ENCODE results near the gene TBCD. TPM values are rescaled to one million over a fixed set of nuclear protein-coding genes. Genes with fewer than 3 reads are reported as not detected.

The TBCD gene
- total RNA-seq, 1 experiment from 2014 or later = 129 TPM

DNA sequence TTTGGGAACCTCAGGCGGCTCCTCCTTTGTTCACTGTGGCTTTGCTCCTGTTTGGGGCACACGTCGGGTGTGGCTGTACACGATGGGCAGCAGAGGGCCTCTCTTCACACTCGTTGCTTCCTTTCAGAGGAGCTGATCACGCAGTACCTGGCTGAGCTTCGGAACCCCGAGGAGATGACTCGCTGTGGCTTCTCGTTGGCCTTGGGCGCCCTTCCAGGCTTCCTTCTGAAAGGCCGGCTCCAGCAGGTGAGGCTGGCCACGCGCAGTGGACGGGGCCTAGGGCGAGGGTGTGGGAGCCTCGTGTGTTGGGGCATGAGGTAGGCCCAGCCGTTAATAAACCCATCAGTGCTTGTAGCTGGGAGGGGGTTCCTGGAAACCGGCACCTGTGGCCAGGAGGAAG lies 172.9 kb downstream of the TBCD start:
- Histone ChIP-seq H2BK15ac (ENCODE audit: low read depth, low read length) (no peak overlapping the region), H2AFZ (ENCODE audit: low read length) (no peak overlapping the region), H4K5ac (ENCODE audit: insufficient read length, low read depth, low read length) (no peak overlapping the region), H2BK20ac (ENCODE audit: low read depth, low read length, poor library complexity, severe bottlenecking) (no peak overlapping the region), H3K4me2 (ENCODE audit: insufficient read depth, insufficient read length, low read length) (no peak overlapping the region), H3K79me1 (ENCODE audit: insufficient read depth, low read depth, low read length, poor library complexity, severe bottlenecking) (no peaks in the 10 kb centered on the region), H3K18ac (ENCODE audit: insufficient read length, low read depth, low read length) (no peak overlapping the region), H3K4ac (ENCODE audit: low read depth, low read length) (no peak overlapping the region), H2BK120ac (ENCODE audit: low read depth, low read length, poor library complexity, severe bottlenecking) (no peak overlapping the region), H3K23ac (ENCODE audit: insufficient read length, low read depth, low read length) (no peak overlapping the region), H3K9me3 (ENCODE audit: control insufficient read depth, low read depth, low read length) (no peaks in the 10 kb centered on the region), H3K79me2 (ENCODE audit: insufficient read depth, low read length) (no peaks in the 10 kb centered on the region), H3K14ac (ENCODE audit: insufficient read depth, low read length) (no peak overlapping the region; the same call in 1 of the 2 replicates), H3K23me2 (ENCODE audit: insufficient read length, low read depth, low read length, poor library complexity, severe bottlenecking) (no peaks in the 10 kb centered on the region), H2BK12ac (ENCODE audit: insufficient read length, low read depth, low read length) (no peak overlapping the region), H2AK5ac (ENCODE audit: insufficient read length, low read length) (no peak overlapping the region), H4K91ac (ENCODE audit: insufficient read length, low read depth, low read length) (no peak overlapping the region), H3T11ph (ENCODE audit: low read length) (no peak overlapping the region), H2BK5ac (ENCODE audit: insufficient read length, low read length) (no peak overlapping the region), H3K9ac (ENCODE audit: extremely low read depth, insufficient read length, low read length) (no peak overlapping the region), H3K56ac (ENCODE audit: insufficient read length, low read depth, low read length) (no peak overlapping the region), H3K4me1 (ENCODE audit: insufficient read depth, low read length) (no peaks in the 10 kb centered on the region), H4K20me1 (ENCODE audit: control insufficient read depth, insufficient read depth, insufficient read length) (no peaks in the 10 kb centered on the region), H4K8ac (replicated peaks; ENCODE audit: insufficient read length, low read depth, low read length) (no peak overlapping the region), H3K27ac (ENCODE audit: insufficient read length, low read depth, low read length) (no peak overlapping the region), H3K27me3 (ENCODE audit: insufficient read depth, low read length) (no peaks in the 10 kb centered on the region)
- no peak for DNase-seq
- no peak overlapping the region for H3K4me3 Mint-ChIP-seq
- no CpG with 5 or more reads among the region's 19 CpGs for WGBS (ENCODE audit: extremely low coverage, insufficient read length, low lambda C conversion rate)
- H3K4me1 Mint-ChIP-seq = no peaks in the 10 kb centered on the region
- no peak for TF ChIP-seq CTCF (conservative IDR thresholded peaks at IDR 0.05)
- no peaks in the 10 kb centered on the region for H3K9me3 Mint-ChIP-seq
- peaks cover 37 to 64% (median 62%) of the 10 kb centered on the region in 3 experiments; a peak in 6 of 7 replicates for H3K36me3 Mint-ChIP-seq (ENCODE audit: insufficient read depth in 1 of 3, low read depth in 3 of 3)
- H3K27ac Mint-ChIP-seq = peak overlapping the region in 1 of 3 experiments; percentile 28; a peak in 1 of 7 replicates
- no peaks in the 10 kb centered on the region for H3K27me3 Mint-ChIP-seq (ENCODE audit: low read depth)
